NCI-H460 (cell line): ENCODE measurements around the gene PCOLCE2. TPM values are rescaled to one million over a fixed set of nuclear protein-coding genes. Genes with fewer than 3 reads are reported as not detected.
"Not testable (repeated sequence)": the region's sequence is repeated elsewhere in the genome, so short reads cannot be mapped to it uniquely, and the experiment has no call there.

Experiments used
- DNase-seq: peaks from one replicate; pipeline ENCODE4 v3.0.0-alpha.2; 2016; ENCODE audit warnings: low read depth; ENCODE audit errors: extremely low read depth
- total RNA-seq: library from RNA; depleted of rRNA; stranded (reverse); fragments of >200 nt; shearing (Covaris generic); gene quantifications from 2 replicates; pipeline ENCODE4 v1.2.3, GENCODE V29; 2014

The PCOLCE2 gene
- total RNA-seq, 1 experiment from 2014 or later = 19.2 TPM

- no peak for DNase-seq
Observed at GRCh38 chr3:142875099-142875498, 13.8 kb downstream of the PCOLCE2 start.

- DNase-seq = not testable (repeated sequence)
Observed at GRCh38 chr3:142868382-142868781, 20.5 kb downstream of the PCOLCE2 start.

GRCh38 chr3:142866841-142867631 is 21.8 kb downstream of the PCOLCE2 start:
- DNase-seq = no peak

GRCh38 chr3:142863930-142864920 is 24.7 kb downstream of the PCOLCE2 start:
- DNase-seq = no peak

- DNase-seq = no peak
Observed at GRCh38 chr3:142863010-142863817, 25.7 kb downstream of the PCOLCE2 start.

- no peak for DNase-seq
Observed at GRCh38 chr3:142861926-142862325, 27.0 kb downstream of the PCOLCE2 start.

- no peak for DNase-seq
Observed at GRCh38 chr3:142858043-142858442, 30.8 kb downstream of the PCOLCE2 start.

- peak; percentile 31 for DNase-seq
Observed at GRCh38 chr3:142857056-142857455, 31.8 kb downstream of the PCOLCE2 start.

GRCh38 chr3:142853270-142854168 is 35.4 kb downstream of the PCOLCE2 start:
- DNase-seq = no peak

- no peak for DNase-seq
Observed at GRCh38 chr3:142852009-142852408, 36.9 kb downstream of the PCOLCE2 start.

GRCh38 chr3:142850395-142851023 is 38.4 kb downstream of the PCOLCE2 start:
- DNase-seq = no peak

GRCh38 chr3:142849148-142849547 is 39.7 kb downstream of the PCOLCE2 start:
- DNase-seq = no peak

GRCh38 chr3:142846779-142847577 is 41.9 kb downstream of the PCOLCE2 start:
- no peak for DNase-seq

- DNase-seq = peak; percentile 32
Observed at GRCh38 chr3:142844339-142844977, 44.4 kb downstream of the PCOLCE2 start.

- DNase-seq = no peak
Observed at GRCh38 chr3:142839831-142840230, 49.1 kb downstream of the PCOLCE2 start.

GRCh38 chr3:142837526-142837925 is 51.4 kb downstream of the PCOLCE2 start:
- DNase-seq = no peak

- peak; percentile 63 for DNase-seq
Observed at GRCh38 chr3:142828703-142829305, 60.1 kb downstream of the PCOLCE2 start.
